Muscle layer of colon (tissue), 2 donors: ENCODE measurements around the gene NCOA5.
A peak's percentile ranks its signal among the peaks of the same experiment; 100 is the strongest.

Source experiments
- H3K27ac ChIP-seq: one replicate; pipeline ENCODE4 v1.7.0; 2013; ENCODE audit warnings: low read depth, mild to moderate bottlenecking, low read length, moderate library complexity
- H3K27me3 ChIP-seq, 2 donors: one replicate each; pipeline ENCODE4 v1.7.0; 2013; ENCODE audit warnings: low read length in 2 of 2, mild to moderate bottlenecking in 2 of 2; ENCODE audit not compliant: insufficient read depth in 2 of 2, control insufficient read depth in 1 of 2
- H3K36me3 ChIP-seq: one replicate; pipeline ENCODE4 v1.7.0; 2013; ENCODE audit warnings: mild to moderate bottlenecking, low read length; ENCODE audit not compliant: insufficient read depth
- H3K4me1 ChIP-seq: one replicate; pipeline ENCODE4 v1.7.0; 2013; ENCODE audit warnings: mild to moderate bottlenecking, low read length; ENCODE audit not compliant: insufficient read depth
- H3K4me3 ChIP-seq, 2 donors: one replicate each; pipeline ENCODE4 v1.7.0; 2013; ENCODE audit warnings: low read length in 2 of 2, low read depth in 1 of 2, mild to moderate bottlenecking in 1 of 2, moderate library complexity in 1 of 2
- H3K9ac ChIP-seq: one replicate; pipeline ENCODE4 v1.7.0; 2013; ENCODE audit warnings: low read length
- H3K9me3 ChIP-seq: one replicate; pipeline ENCODE4 v1.7.0; 2013; ENCODE audit warnings: mild to moderate bottlenecking, low read length
- donor health status: abdominal sarcoma.
- donor health status: Adenocarcinoma of cecum.

The NCOA5 gene

GRCh38 chr20:46070215-46070900 is 19.4 kb downstream of the NCOA5 start:
- Histone ChIP-seq H3K36me3 (peaks cover 64% of the 10 kb centered on the region), H3K4me1 (no peaks in the 10 kb centered on the region), H3K9ac (no peak overlapping the region), H3K27me3 (no peaks in the 10 kb centered on the region), H3K9me3 (no peaks in the 10 kb centered on the region), H3K27ac (no peak overlapping the region), H3K4me3 (no peak overlapping the region)

- H3K36me3 ChIP-seq = peaks cover 89% of the 10 kb centered on the region
Observed at GRCh38 chr20:46065691-46066090, 24.1 kb downstream of the NCOA5 start.

GRCh38 chr20:46065006-46065405 is 24.8 kb downstream of the NCOA5 start:
- Histone ChIP-seq H3K36me3 (peaks cover 89% of the 10 kb centered on the region), H3K4me3 (no peak overlapping the region), H3K27ac (no peak overlapping the region), H3K9me3 (no peaks in the 10 kb centered on the region), H3K9ac (no peak overlapping the region), H3K4me1 (no peaks in the 10 kb centered on the region), H3K27me3 (no peaks in the 10 kb centered on the region)

More at GRCh38 chr20:46065691-46066090, 24.1 kb downstream of the NCOA5 start:
- no peaks in the 10 kb centered on the region for H3K4me1 ChIP-seq
- no peaks in the 10 kb centered on the region for H3K9me3 ChIP-seq
- no peak overlapping the region for H3K4me3 ChIP-seq
- H3K9ac ChIP-seq = no peak overlapping the region
- no peak overlapping the region for H3K27ac ChIP-seq
- H3K27me3 ChIP-seq = no peaks in the 10 kb centered on the region

GRCh38 chr20:46063652-46064054 is 26.1 kb downstream of the NCOA5 start:
- peaks cover 1% of the 10 kb centered on the region for H3K4me1 ChIP-seq

GRCh38 chr20:46063151-46063550 is 26.6 kb downstream of the NCOA5 start:
- Histone ChIP-seq H3K36me3 (peaks cover 80% of the 10 kb centered on the region), H3K9ac (no peak overlapping the region), H3K4me3 (no peak overlapping the region), H3K27ac (no peak overlapping the region), H3K27me3 (peaks cover 0 to 7% of the 10 kb centered on the region in 2 donors), H3K9me3 (no peaks in the 10 kb centered on the region), H3K4me1 (peaks cover 6% of the 10 kb centered on the region)

More at GRCh38 chr20:46063652-46064054, 26.1 kb downstream of the NCOA5 start:
- peaks cover 85% of the 10 kb centered on the region for H3K36me3 ChIP-seq
- no peak overlapping the region for H3K4me3 ChIP-seq
- peaks cover 0 to 2% of the 10 kb centered on the region in 2 donors for H3K27me3 ChIP-seq
- no peak overlapping the region for H3K9ac ChIP-seq
- H3K27ac ChIP-seq = no peak overlapping the region
- no peaks in the 10 kb centered on the region for H3K9me3 ChIP-seq

GRCh38 chr20:46062621-46063020 is 27.1 kb downstream of the NCOA5 start:
- no peak overlapping the region for H3K4me3 ChIP-seq
- H3K36me3 ChIP-seq = peaks cover 75% of the 10 kb centered on the region
- H3K9ac ChIP-seq = no peak overlapping the region
- no peak overlapping the region for H3K27ac ChIP-seq
- peaks cover 10% of the 10 kb centered on the region for H3K4me1 ChIP-seq
- no peaks in the 10 kb centered on the region for H3K9me3 ChIP-seq
- H3K27me3 ChIP-seq = peaks cover 0 to 13% of the 10 kb centered on the region in 2 donors

- peaks cover 0 to 17% of the 10 kb centered on the region in 2 donors for H3K27me3 ChIP-seq
- H3K4me3 ChIP-seq = no peak overlapping the region
- peaks cover 10% of the 10 kb centered on the region for H3K4me1 ChIP-seq
- no peaks in the 10 kb centered on the region for H3K9me3 ChIP-seq
- peaks cover 75% of the 10 kb centered on the region for H3K36me3 ChIP-seq
- no peak overlapping the region for H3K9ac ChIP-seq
- no peak overlapping the region for H3K27ac ChIP-seq
Observed at GRCh38 chr20:46062151-46062550, 27.6 kb downstream of the NCOA5 start.

GRCh38 chr20:46060975-46061374 is 28.8 kb downstream of the NCOA5 start:
- no peak overlapping the region for H3K9ac ChIP-seq
- peaks cover 10 to 29% of the 10 kb centered on the region in 2 donors for H3K27me3 ChIP-seq
- H3K9me3 ChIP-seq = no peaks in the 10 kb centered on the region
- H3K36me3 ChIP-seq = peaks cover 64% of the 10 kb centered on the region
- H3K27ac ChIP-seq = no peak overlapping the region
- H3K4me1 ChIP-seq = peaks cover 10% of the 10 kb centered on the region
- no peak overlapping the region for H3K4me3 ChIP-seq

- Histone ChIP-seq H3K4me3 (no peak overlapping the region), H3K27me3 (peaks cover 11 to 31% of the 10 kb centered on the region in 2 donors), H3K36me3 (peaks cover 58% of the 10 kb centered on the region), H3K9ac (no peak overlapping the region), H3K9me3 (no peaks in the 10 kb centered on the region), H3K4me1 (peaks cover 10% of the 10 kb centered on the region), H3K27ac (no peak overlapping the region)
Observed at GRCh38 chr20:46060301-46060881, 29.4 kb downstream of the NCOA5 start.

- H3K27me3 ChIP-seq = peaks cover 11 to 31% of the 10 kb centered on the region in 2 donors
- peak overlapping the region in 1 of 2 donors; percentile 8 for H3K4me3 ChIP-seq
- no peaks in the 10 kb centered on the region for H3K9me3 ChIP-seq
- H3K9ac ChIP-seq = no peak overlapping the region
- peaks cover 10% of the 10 kb centered on the region for H3K4me1 ChIP-seq
- H3K36me3 ChIP-seq = peaks cover 42% of the 10 kb centered on the region
- H3K27ac ChIP-seq = no peak overlapping the region
Observed at GRCh38 chr20:46058599-46059281, 31.0 kb downstream of the NCOA5 start.

GRCh38 chr20:46057856-46058598 is 31.7 kb downstream of the NCOA5 start:
- H3K4me3 ChIP-seq = peak overlapping the region in 1 of 2 donors; percentile 8
- peaks cover 10% of the 10 kb centered on the region for H3K4me1 ChIP-seq
- no peak overlapping the region for H3K27ac ChIP-seq

More at GRCh38 chr20:46057856-46058598, 31.7 kb downstream of the NCOA5 start:
- H3K27me3 ChIP-seq = peaks cover 11 to 31% of the 10 kb centered on the region in 2 donors
- no peak overlapping the region for H3K9ac ChIP-seq
- peaks cover 35% of the 10 kb centered on the region for H3K36me3 ChIP-seq
- no peaks in the 10 kb centered on the region for H3K9me3 ChIP-seq
